Prostate gland (tissue), 2 donors: Measurements from ENCODE around the gene ITGA6. TPM values are rescaled to one million over a fixed set of nuclear protein-coding genes. Genes with fewer than 3 reads are reported as not detected.

ENCODE experiments used
- DNase-seq: peaks from one replicate; pipeline ENCODE4 v3.0.0-alpha.2; 2019; ENCODE audit warnings: low spot score
- H3K27ac ChIP-seq, 2 donors: fragments of 200-600 bp; sonication (generic); 2 replicates each; pipeline ENCODE4 v1.5.1; 2017 to 2019
- H3K27me3 ChIP-seq: fragments of 200-600 bp; sonication (generic); replicated peaks from 2 replicates; pipeline ENCODE4 v1.5.1; 2019; ENCODE audit not compliant: insufficient read depth
- H3K36me3 ChIP-seq, 2 donors: fragments of 200-600 bp; sonication (generic); 1 replicate in 1 of 2; 2 replicates in 1 of 2; pipeline versions ENCODE4 v1.5.1 to v1.8.1; 2017 to 2019
- H3K4me1 ChIP-seq: fragments of 200-600 bp; sonication (generic); replicated peaks from 2 replicates; pipeline ENCODE4 v1.5.1; 2019
- H3K4me3 ChIP-seq, 2 donors: fragments of 200-600 bp; sonication (generic); 2 replicates each; pipeline ENCODE4 v1.5.1; 2017 to 2019
- H3K9me3 ChIP-seq: fragments of 200-600 bp; sonication (generic); 2 replicates; pipeline ENCODE4 v1.5.1; 2017
- CTCF ChIP-seq, 4 experiments: fragments of 200-600 bp in 2 of 4; fragments of 450-650 bp in 2 of 4; sonication (generic) in 2 of 4; IDR thresholded peaks; 1 replicate in 3 of 4; 2 replicates in 1 of 4; pipeline ENCODE4 v1.5.1; 2016 to 2019; ENCODE audit warnings: antibody characterized with exemption in 4 of 4, mild to moderate bottlenecking in 2 of 4, moderate library complexity in 2 of 4
- POLR2A ChIP-seq: fragments of 450-650 bp; IDR thresholded peaks from one replicate; pipeline ENCODE4 v1.6.1; 2016; ENCODE audit warnings: antibody characterized with exemption, mild to moderate bottlenecking
- POLR2AphosphoS5 ChIP-seq: sonication (generic); formaldehyde crosslinking; IDR thresholded peaks from one replicate; pipeline ENCODE4 v1.6.1; 2017; ENCODE audit warnings: antibody characterized with exemption
- WGBS: methylation state at CpG from one replicate; pipeline ENCODE4 v1.1.5; 2018; 5-methylcytosine and 5-hydroxymethylcytosine counted together
- intact Hi-C: fragments of 100-400 bp; cut with DNase I; formaldehyde crosslinking; loops from one replicate; pipeline ENCODE4 v1.14.2; 2022
- total RNA-seq, 2 donors: library from RNA; depleted of rRNA; stranded (reverse); fragments of >200 nt; gene quantifications; one replicate each; pipeline ENCODE4 v1.1.0, GENCODE V29; 2016

Gene ITGA6
- total RNA-seq, 2 donors from 2014 or later = 71.7 to 249 TPM

DNA sequence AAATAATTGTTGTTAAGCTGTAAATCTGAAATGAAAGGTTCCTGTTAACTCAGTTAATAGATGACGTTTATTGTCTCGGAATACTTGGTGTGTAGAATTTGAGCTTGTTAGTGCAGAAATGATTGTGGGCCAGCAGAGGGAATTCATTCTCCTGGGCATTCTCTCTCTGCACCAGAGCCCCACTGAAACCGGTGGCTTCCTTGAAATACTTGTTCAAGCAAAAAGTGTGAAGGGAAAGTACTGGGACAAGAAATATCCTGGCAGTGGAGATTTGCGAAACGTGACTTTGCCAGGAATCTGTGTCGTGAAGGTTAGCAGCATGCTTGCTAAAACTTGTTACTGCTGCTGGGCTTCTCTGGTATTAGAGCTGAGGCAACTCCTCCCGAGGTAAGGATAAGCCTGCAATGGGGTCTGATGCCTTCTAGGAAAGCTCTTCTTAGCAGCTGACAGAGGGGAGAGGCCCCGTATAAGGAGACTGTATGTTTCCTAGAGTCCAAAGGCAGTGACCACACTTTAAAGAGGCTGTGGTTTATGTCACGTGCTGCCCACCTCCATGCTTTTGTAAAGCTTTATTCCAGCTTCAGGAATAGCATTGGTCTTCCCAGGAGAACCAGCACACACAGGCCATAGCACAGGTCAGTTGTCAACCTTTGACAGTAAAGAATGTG lies 2.0 kb downstream of the ITGA6 start:
- peak overlapping the region; percentile 69 to 89 for H3K4me3 ChIP-seq
- H3K9me3 ChIP-seq = no peaks in the 10 kb centered on the region
- DNase-seq = peak; percentile 55
- intact Hi-C loops = no loop called here
- H3K27ac ChIP-seq = peak overlapping the region; percentile 87 to 90
- no peaks in the 10 kb centered on the region for H3K36me3 ChIP-seq
- no peaks in the 10 kb centered on the region for H3K27me3 ChIP-seq
- TF ChIP-seq POLR2AphosphoS5 = peak; percentile 45
- TF ChIP-seq POLR2A = no peak
- TF ChIP-seq CTCF (IDR thresholded peaks at IDR 0.05) = peak in 1 of 4 experiments; percentile 15
- H3K4me1 ChIP-seq = no peaks in the 10 kb centered on the region
- WGBS = 14% methylated on average over 9 of the region's 9 CpGs

DNA sequence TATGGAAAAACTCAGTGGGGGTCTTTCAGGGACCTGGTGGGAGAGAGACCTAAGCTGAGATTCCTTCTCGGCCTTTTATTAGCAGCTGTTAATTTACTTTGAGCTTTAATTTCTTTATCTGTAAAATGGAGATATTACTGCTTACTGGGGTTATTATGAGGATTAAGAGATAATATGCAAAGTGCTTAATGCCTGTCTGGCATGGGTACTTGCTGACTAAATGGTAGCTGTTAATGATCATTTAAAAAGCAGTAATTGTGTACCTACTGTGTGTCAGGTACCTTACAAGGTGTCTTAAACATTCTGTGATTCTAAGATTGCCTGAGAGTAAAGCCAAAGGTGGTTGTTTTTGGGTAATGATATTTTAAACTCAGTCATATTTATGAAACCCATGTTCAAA lies 2.6 kb downstream of the ITGA6 start:
- Histone ChIP-seq H3K27me3 (no peaks in the 10 kb centered on the region), H3K4me3 (peak overlapping the region in 1 of 2 donors; percentile 89), H3K9me3 (no peaks in the 10 kb centered on the region), H3K36me3 (no peaks in the 10 kb centered on the region), H3K27ac (peak overlapping the region; percentile 87 to 90), H3K4me1 (no peaks in the 10 kb centered on the region)
- no peak for DNase-seq
- intact Hi-C loops = no loop called here
- no peak for TF ChIP-seq POLR2AphosphoS5
- 57% methylated on average over 1 of the region's 1 CpG for WGBS

GRCh38 chr2:172430678-172431077 lies 3.3 kb downstream of the ITGA6 start:
- H3K27ac ChIP-seq = peak overlapping the region in 1 of 2 donors; percentile 90
- no peak overlapping the region for H3K4me3 ChIP-seq
- TF ChIP-seq CTCF (IDR thresholded peaks at IDR 0.05) (no peak), POLR2AphosphoS5 (no peak), POLR2A (no peak)
- H3K36me3 ChIP-seq = no peaks in the 10 kb centered on the region
- intact Hi-C loops = no loop called here
- WGBS = 77% methylated on average over 3 of the region's 3 CpGs
- DNase-seq = no peak
- H3K27me3 ChIP-seq = no peaks in the 10 kb centered on the region
- no peaks in the 10 kb centered on the region for H3K4me1 ChIP-seq
- H3K9me3 ChIP-seq = no peaks in the 10 kb centered on the region

GRCh38 chr2:172431463-172431862 lies 4.1 kb downstream of the ITGA6 start:
- no peak for TF ChIP-seq CTCF (IDR thresholded peaks at IDR 0.05)
- TF ChIP-seq POLR2AphosphoS5 = peak; percentile 67
- H3K27ac ChIP-seq = peak overlapping the region in 1 of 2 donors; percentile 6
- H3K27me3 ChIP-seq = no peaks in the 10 kb centered on the region
- H3K4me3 ChIP-seq = no peak overlapping the region
- 39% methylated on average over 4 of the region's 4 CpGs for WGBS
- DNase-seq = peak; percentile 64
- peaks cover 2% of the 10 kb centered on the region for H3K4me1 ChIP-seq
- intact Hi-C loops = no loop called here
- H3K36me3 ChIP-seq = no peaks in the 10 kb centered on the region
- H3K9me3 ChIP-seq = no peaks in the 10 kb centered on the region

- H3K36me3 ChIP-seq = no peaks in the 10 kb centered on the region
- H3K27me3 ChIP-seq = no peaks in the 10 kb centered on the region
- no peak overlapping the region for H3K4me3 ChIP-seq
- intact Hi-C loops = no loop called here
- H3K9me3 ChIP-seq = no peaks in the 10 kb centered on the region
- DNase-seq = no peak
- H3K27ac ChIP-seq = no peak overlapping the region
- TF ChIP-seq POLR2AphosphoS5 = no peak
- 78% methylated on average over 2 of the region's 2 CpGs for WGBS
- peaks cover 2% of the 10 kb centered on the region for H3K4me1 ChIP-seq
Observed at GRCh38 chr2:172431993-172432392, 4.6 kb downstream of the ITGA6 start.

- intact Hi-C loops = no loop called here
- DNase-seq = no peak
- Histone ChIP-seq H3K27me3 (no peaks in the 10 kb centered on the region), H3K9me3 (no peaks in the 10 kb centered on the region), H3K36me3 (no peaks in the 10 kb centered on the region), H3K4me3 (no peak overlapping the region), H3K4me1 (peaks cover 2% of the 10 kb centered on the region), H3K27ac (no peak overlapping the region)
- no peak for TF ChIP-seq CTCF (IDR thresholded peaks at IDR 0.05)
- TF ChIP-seq POLR2A = no peak
- no peak for TF ChIP-seq POLR2AphosphoS5
- WGBS = 84% methylated on average over 3 of the region's 3 CpGs
Observed at GRCh38 chr2:172433144-172433543, 5.8 kb downstream of the ITGA6 start.
